ENCODE results near the gene SIRT4. TPM values are rescaled to one million over a fixed set of nuclear protein-coding genes. Genes with fewer than 3 reads are reported as not detected.
A peak's percentile ranks its signal among the peaks of the same experiment; 100 is the strongest.

Gene SIRT4
- total and polyA plus RNA-seq, 2 of the 13 experiments (the other 11 are each of a cell fraction or from before 2014, with no cell fraction given): 3.4 to 5.8 TPM

- TF ChIP-seq NRL (CRISPR knock-in tag; IDR thresholded peaks at IDR 0.05; ENCODE audit: borderline replicate concordance): no peak
- no peak for TF ChIP-seq BRCA1 (CRISPR knock-in tag; IDR thresholded peaks at IDR 0.05)
- TF ChIP-seq ATF6 (CRISPR knock-in tag; conservative IDR thresholded peaks at IDR 0.05): no peak
- TF ChIP-seq NR3C1 (CRISPR knock-in tag; IDR thresholded peaks at IDR 0.05): no peak
- TF ChIP-seq KAT8 (CRISPR knock-in tag; IDR thresholded peaks at IDR 0.05): no peak
- peak; percentile 19; the same call in 1 of the 2 replicates for TF ChIP-seq TFDP1 (CRISPR knock-in tag; IDR thresholded peaks at IDR 0.05; ENCODE audit: borderline replicate concordance)
- no peak for TF ChIP-seq ZBTB39 (CRISPR knock-in tag; IDR thresholded peaks at IDR 0.05)
- no peak; the same call in 1 of the 2 replicates for TF ChIP-seq ZNF629 (CRISPR knock-in tag; conservative IDR thresholded peaks at IDR 0.05)
- no peak for TF ChIP-seq PLRG1 (conservative IDR thresholded peaks at IDR 0.05)
- no peak for TF ChIP-seq STAT5B (CRISPR knock-in tag; IDR thresholded peaks at IDR 0.05)
- TF ChIP-seq ZBTB2 (CRISPR knock-in tag; IDR thresholded peaks at IDR 0.05; ENCODE audit: low read depth): no peak
- TF ChIP-seq ZNF282 (IDR thresholded peaks at IDR 0.05; ENCODE audit: partially characterized antibody): no peak
- no peak for TF ChIP-seq PTBP1 (IDR thresholded peaks at IDR 0.05; ENCODE audit: low read depth, low read length, poor library complexity, severe bottlenecking)
- TF ChIP-seq ZKSCAN8 (CRISPR knock-in tag; IDR thresholded peaks at IDR 0.05; ENCODE audit: borderline replicate concordance): 0 out of 2 replicates have a peak, but pooled peaks have one; percentile 57
- TF ChIP-seq ZFP91 (CRISPR knock-in tag; IDR thresholded peaks at IDR 0.05; ENCODE audit: borderline replicate concordance): peak; percentile 44; the same call in 1 of the 2 replicates
Observed at GRCh38 chr12:120321382-120322202, 19.5 kb downstream of the SIRT4 start (continued).

Measured in HepG2 (cell line).